Adrenal gland (tissue), 12 donors: ENCODE results near the gene SPNS2. TPM values are rescaled to one million over a fixed set of nuclear protein-coding genes. Genes with fewer than 3 reads are reported as not detected.

ENCODE experiments used
- DNase-seq, 7 donors: peaks; one replicate each; pipeline ENCODE4 v3.0.0-alpha.2; 2019 to 2020
- H3K27ac ChIP-seq, 5 donors: fragments of 200-600 bp; sonication (generic) in 4 of 5; 1 replicate in 3 of 5; 2 replicates in 2 of 5; pipeline versions ENCODE4 v1.5.1 to v1.8.0; 2016 to 2020; ENCODE audit warnings: mild to moderate bottlenecking in 1 of 5
- H3K27me3 ChIP-seq: fragments of 200-600 bp; 2 replicates; pipeline ENCODE4 v1.8.0; 2021
- H3K36me3 ChIP-seq, 2 donors: fragments of 200-600 bp; replicated peaks in 1 of 2; 1 replicate in 1 of 2; 2 replicates in 1 of 2; pipeline versions ENCODE4 v1.5.1 to v1.8.0; 2018 to 2022
- H3K4me1 ChIP-seq, 2 donors: fragments of 200-600 bp; replicated peaks in 1 of 2; 1 replicate in 1 of 2; 2 replicates in 1 of 2; pipeline versions ENCODE4 v1.5.1 to v1.8.0; 2018 to 2021
- H3K4me3 ChIP-seq, 4 donors: fragments of 200-600 bp; sonication (generic) in 3 of 4; one replicate each; pipeline ENCODE4 v1.5.1; 2016 to 2018
- H3K9me3 ChIP-seq, 3 donors: fragments of 200-600 bp; sonication (generic) in 1 of 3; replicated peaks in 1 of 3; 1 replicate in 2 of 3; 2 replicates in 1 of 3; pipeline versions ENCODE4 v1.5.1 to v1.8.0; 2016 to 2021
- POLR2A ChIP-seq, 2 donors: fragments of 450-650 bp; IDR thresholded peaks; one replicate each; pipeline ENCODE4 v1.6.1; 2017; ENCODE audit warnings: antibody characterized with exemption in 2 of 2, mild to moderate bottlenecking in 2 of 2, moderate library complexity in 1 of 2
- WGBS, 4 donors: extraction: QIAGEN DNeasy Blood & Tissue Kit in 2 of 4; methylation state at CpG; one replicate each; pipeline versions ENCODE4 v1.1.5 to v1.1.7; 2013 to 2017; 5-methylcytosine and 5-hydroxymethylcytosine counted together
- intact Hi-C, 2 donors: fragments of 100-400 bp; cut with DNase I; formaldehyde crosslinking; loops; one replicate each; pipeline versions ENCODE4 v1.14.1 to v1.15.0; 2022 to 2023
- polyA plus RNA-seq, 3 donors: library from polyadenylated mRNA; stranded (reverse); fragments of 200-250 nt in 2 of 3; fragments of 350-450 nt in 1 of 3; fragmentation: Illumina TruSeq in 1 of 3; extraction: RNeasy Lipid Tissue Mini Kit (QIAGEN cat#74804) in 1 of 3; gene quantifications; one replicate each; pipeline ENCODE4 v1.2.3, GENCODE V29; 2013 to 2014
- total RNA-seq, 9 donors: library from RNA; depleted of rRNA in 4 of 9; stranded (reverse); fragments of >200 nt in 4 of 9; fragments of 120-200 nt in 1 of 9; fragmentation: NEBNext Ultra II Directional in 1 of 9; extraction: Animal tissue kit (Norgen Biotek cat#: 25700) in 1 of 9; gene quantifications; one replicate each; pipeline versions ENCODE4 v1.1.0 to v1.2.4, GENCODE V29; 2013 to 2023
- TF ChIP-seq, protein P1 (sequence below), 6 experiments: fragments of 450-650 bp in 4 of 6; fragments of 200-600 bp in 2 of 6; sonication (generic) in 1 of 6; IDR thresholded peaks; 1 replicate in 5 of 6; 2 replicates in 1 of 6; pipeline versions ENCODE4 v1.5.1 to v1.8.0; 2016 to 2021; ENCODE audit warnings: antibody characterized with exemption in 6 of 6, mild to moderate bottlenecking in 2 of 6, moderate library complexity in 1 of 6
- donor health status: healthy with polysubstance abuse.
- donor health status: Bipolar disorder and iron deficiency.
- donor health status: DM: yes; HTN: yes; CAD: no.
- donor health status: DM: no; HTN: no; CAD: no.
- donor health status: DM: no; HTN: no; CAD: no.
- donor health status: DM: yes; HTN: yes; CAD: no.

SPNS2 gene
- total and polyA plus RNA-seq, 12 donors = 0.90 to 25.1 (median 7.7) TPM

DNA sequence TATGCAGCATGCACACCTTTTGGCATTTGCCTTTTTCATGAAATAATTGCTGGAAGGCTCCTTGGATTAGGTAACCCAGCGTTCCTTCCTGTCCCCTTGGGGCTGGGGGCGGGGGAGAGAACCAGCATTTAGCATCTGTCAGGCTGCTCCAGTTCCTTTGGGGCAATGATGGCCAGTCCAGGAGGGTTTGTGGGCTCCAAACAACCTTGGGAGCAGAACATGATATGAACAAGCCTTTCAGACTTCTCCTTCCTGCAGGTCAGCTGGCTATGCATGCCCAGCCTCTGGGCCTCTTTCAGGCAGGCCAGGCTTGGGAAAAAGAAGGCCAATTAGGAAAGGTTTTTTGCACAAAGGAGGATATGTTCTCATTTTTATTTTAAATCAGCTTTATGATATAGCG, 84.5 kb downstream of the SPNS2 start:
- TF ChIP-seq, protein P1, sequence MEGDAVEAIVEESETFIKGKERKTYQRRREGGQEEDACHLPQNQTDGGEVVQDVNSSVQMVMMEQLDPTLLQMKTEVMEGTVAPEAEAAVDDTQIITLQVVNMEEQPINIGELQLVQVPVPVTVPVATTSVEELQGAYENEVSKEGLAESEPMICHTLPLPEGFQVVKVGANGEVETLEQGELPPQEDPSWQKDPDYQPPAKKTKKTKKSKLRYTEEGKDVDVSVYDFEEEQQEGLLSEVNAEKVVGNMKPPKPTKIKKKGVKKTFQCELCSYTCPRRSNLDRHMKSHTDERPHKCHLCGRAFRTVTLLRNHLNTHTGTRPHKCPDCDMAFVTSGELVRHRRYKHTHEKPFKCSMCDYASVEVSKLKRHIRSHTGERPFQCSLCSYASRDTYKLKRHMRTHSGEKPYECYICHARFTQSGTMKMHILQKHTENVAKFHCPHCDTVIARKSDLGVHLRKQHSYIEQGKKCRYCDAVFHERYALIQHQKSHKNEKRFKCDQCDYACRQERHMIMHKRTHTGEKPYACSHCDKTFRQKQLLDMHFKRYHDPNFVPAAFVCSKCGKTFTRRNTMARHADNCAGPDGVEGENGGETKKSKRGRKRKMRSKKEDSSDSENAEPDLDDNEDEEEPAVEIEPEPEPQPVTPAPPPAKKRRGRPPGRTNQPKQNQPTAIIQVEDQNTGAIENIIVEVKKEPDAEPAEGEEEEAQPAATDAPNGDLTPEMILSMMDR (IDR thresholded peaks at IDR 0.05) = no peak
- no peak for TF ChIP-seq POLR2A (IDR thresholded peaks at IDR 0.05)
- no peak for DNase-seq
- Histone ChIP-seq H3K4me3 (no peak overlapping the region), H3K27me3 (peaks cover 35% of the 10 kb centered on the region), H3K4me1 (peaks cover 6 to 9% of the 10 kb centered on the region in 2 donors), H3K9me3 (no peaks in the 10 kb centered on the region), H3K27ac (no peak overlapping the region), H3K36me3 (no peaks in the 10 kb centered on the region)
- intact Hi-C loops = no loop called here
- 76 to 87% (median 80%) methylated on average over 2 to 3 of the region's 3 CpGs for WGBS, 4 donors

DNA sequence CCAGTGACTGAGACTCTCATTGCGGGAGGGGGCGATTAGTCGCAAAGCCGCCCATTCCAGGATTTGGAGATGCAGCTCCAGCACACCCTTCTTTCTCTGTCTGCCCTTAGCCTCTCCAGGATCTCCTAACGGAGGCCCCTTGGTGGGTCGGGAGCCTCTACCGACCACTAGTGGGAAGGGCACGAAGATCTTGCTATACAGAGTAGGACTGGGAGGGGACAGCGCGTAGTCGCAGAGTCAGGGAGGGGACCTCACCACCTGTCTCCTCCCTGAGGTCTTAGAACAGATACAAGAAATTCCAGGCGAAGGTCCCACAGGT, 85.1 kb downstream of the SPNS2 start:
- H3K4me3 ChIP-seq = peak overlapping the region in 1 of 4 donors; percentile 44
- H3K27ac ChIP-seq = no peak overlapping the region
- WGBS, 4 donors = 30 to 39% (median 31%) methylated on average over 9 to 12 of the region's 12 CpGs
- TF ChIP-seq, protein P1 (IDR thresholded peaks at IDR 0.05) = peak in 1 of 6 experiments; percentile 26
- no peak for TF ChIP-seq POLR2A (IDR thresholded peaks at IDR 0.05)
- H3K27me3 ChIP-seq = peaks cover 35% of the 10 kb centered on the region
- intact Hi-C loops = no loop called here
- DNase-seq = no peak
- H3K36me3 ChIP-seq = no peaks in the 10 kb centered on the region
- H3K9me3 ChIP-seq = no peaks in the 10 kb centered on the region
- H3K4me1 ChIP-seq = peaks cover 6 to 9% of the 10 kb centered on the region in 2 donors

DNA sequence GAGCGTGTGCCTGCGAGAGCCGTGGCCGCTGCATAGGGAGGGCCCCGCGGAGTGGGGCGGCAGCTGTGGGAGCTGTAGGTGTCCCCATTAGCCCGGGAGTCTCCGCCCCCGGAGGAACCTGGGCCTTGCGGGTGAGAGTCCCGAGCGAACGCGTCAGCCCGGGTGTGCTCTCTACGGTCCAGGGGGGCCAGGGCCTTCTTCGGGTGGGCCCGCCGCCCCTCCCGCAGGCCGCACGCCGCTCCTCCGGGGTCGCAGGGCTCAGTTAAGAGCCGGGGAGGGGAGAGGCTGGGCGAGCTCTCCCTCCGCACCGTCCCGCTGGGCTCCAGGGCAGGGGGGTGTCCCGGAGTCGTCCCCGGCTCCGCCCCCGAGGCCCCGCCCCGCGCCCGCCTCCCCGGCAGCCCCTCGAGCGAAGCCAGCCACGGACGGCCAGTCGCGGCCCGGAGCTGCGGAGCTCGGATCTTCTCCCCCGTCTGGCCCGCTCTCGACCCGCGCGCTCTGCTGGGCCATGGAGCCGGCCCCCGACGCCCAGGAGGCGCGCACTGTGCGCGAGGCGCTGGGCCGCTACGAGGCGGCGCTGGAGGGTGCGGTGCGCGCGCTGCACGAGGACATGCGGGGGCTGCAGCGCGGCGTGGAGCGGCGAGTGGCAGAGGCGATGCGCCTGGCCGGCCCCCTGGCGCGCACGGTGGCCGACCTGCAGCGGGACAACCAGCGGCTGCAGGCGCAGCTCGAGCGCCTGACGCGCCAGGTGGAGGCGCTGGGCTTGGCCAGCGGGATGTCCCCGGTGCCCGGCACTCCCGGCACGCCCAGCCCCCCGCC, 85.6 kb downstream of the SPNS2 start, which contains the start of gene SMTNL2:
TSS of gene SMTNL2 (plus strand) at position 429 of the 816 bp plus-strand sequence. CDS start at position 506, 77 bp downstream.
- intact Hi-C loops = no loop called here
- TF ChIP-seq POLR2A (IDR thresholded peaks at IDR 0.05) = no peak
- TF ChIP-seq, protein P1 (IDR thresholded peaks at IDR 0.05) = no peak
- H3K27ac ChIP-seq = no peak within 1 kb of the TSS

DNA sequence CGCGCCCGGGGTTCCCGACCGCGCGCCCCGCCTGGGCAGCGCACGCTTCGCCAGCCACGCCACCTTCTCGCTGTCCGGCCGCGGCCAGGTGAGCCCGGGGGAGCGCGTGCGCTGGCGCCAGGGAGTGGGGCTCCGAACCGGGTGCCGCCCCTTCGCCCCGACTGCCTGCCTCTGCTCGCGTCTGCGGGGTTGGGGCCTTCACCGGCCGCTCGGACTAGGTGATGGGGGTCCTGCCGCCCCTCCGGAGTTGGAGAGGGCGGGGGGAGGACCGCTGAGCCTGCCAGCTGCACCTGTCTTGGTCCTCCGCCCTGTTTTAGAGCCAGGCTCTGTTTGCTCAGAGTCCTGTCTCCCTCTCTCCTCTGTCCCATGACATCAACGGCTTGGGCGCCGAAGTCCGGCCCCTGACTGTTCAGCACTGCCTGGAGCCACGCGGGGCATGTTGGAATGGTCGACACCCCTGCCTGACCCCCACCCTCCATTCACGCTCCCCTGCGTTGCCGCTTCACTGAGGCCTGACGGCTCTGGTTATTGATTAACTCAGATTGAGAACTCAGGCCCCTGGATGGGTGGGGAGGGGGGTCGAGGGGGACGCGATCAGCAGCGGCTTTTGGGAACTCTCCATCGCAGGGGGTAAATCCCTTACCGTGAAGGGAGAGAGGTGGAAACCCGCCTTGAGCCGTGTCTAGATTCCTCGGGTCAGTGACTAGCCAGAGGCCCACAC, 86.4 kb downstream of the SPNS2 start:
- no peak for TF ChIP-seq POLR2A (IDR thresholded peaks at IDR 0.05)
- TF ChIP-seq, protein P1 (IDR thresholded peaks at IDR 0.05) = no peak
- Histone ChIP-seq H3K36me3 (no peaks in the 10 kb centered on the region), H3K27me3 (peaks cover 35% of the 10 kb centered on the region), H3K4me1 (peaks cover 6 to 9% of the 10 kb centered on the region in 2 donors), H3K4me3 (peak overlapping the region in 1 of 4 donors; percentile 44), H3K9me3 (no peaks in the 10 kb centered on the region), H3K27ac (no peak overlapping the region)
- intact Hi-C loops = no loop called here
- DNase-seq = no peak
- 25 to 66% (median 42%) methylated on average over 18 to 57 of the region's 57 CpGs for WGBS, 4 donors

More for the DNA sequence above, 85.6 kb downstream of the SPNS2 start, which contains the start of gene SMTNL2:
- peaks cover 6 to 9% of the 10 kb centered on the region in 2 donors for H3K4me1 ChIP-seq
- 0 to 1% (median 0%) methylated on average over 3 to 99 of the region's 100 CpGs for WGBS, 4 donors
- peaks cover 35% of the 10 kb centered on the region for H3K27me3 ChIP-seq
- peak within 1 kb of the TSS in 2 of 4 donors; percentile 9 to 44 for H3K4me3 ChIP-seq
- DNase-seq = no peak
- H3K36me3 ChIP-seq = no peaks in the 10 kb centered on the region
- no peaks in the 10 kb centered on the region for H3K9me3 ChIP-seq
